Mammary epithelial cell (primary cell): ENCODE results near the gene TMEM135.

Experiments
- CTCF ChIP-seq, 2 donors: IDR thresholded peaks in 1 of 2; conservative IDR thresholded peaks in 1 of 2; 2 replicates each; pipeline ENCODE4 v1.5.1; 2011 to 2012; ENCODE audit warnings: inconsistent platforms in 2 of 2, low read length in 2 of 2, mild to moderate bottlenecking in 2 of 2, control low read depth in 1 of 2, low read depth in 1 of 2; ENCODE audit not compliant: insufficient read depth in 1 of 2; ENCODE audit errors: extremely low read depth in 1 of 2
- EZH2 ChIP-seq: IDR thresholded peaks from 2 replicates; pipeline ENCODE4 v1.6.1; 2012; ENCODE audit warnings: low read length, inconsistent platforms, borderline replicate concordance

DNA sequence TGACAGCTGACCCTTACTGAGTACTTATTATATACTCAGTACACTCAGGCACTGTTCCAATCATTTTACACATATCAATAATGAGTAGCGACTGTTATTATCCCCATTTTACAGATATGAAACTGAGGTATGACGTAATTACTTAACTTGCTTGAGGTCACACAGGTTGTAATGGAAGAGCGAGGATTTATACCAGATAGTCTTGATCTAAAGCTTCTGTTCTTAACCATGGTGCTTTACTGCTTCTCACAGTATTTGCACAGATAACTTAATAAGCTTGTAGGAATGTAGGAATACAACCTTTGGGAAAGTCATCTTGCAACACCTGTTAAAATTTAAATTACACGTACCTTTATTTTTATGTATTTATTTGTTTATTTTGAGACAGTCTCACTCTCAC, 31.7 kb upstream of the TMEM135 start:
- TF ChIP-seq CTCF (conservative IDR thresholded peaks at IDR 0.05 in 1 of 2, IDR thresholded peaks at IDR 0.05 in 1 of 2; ENCODE audit: extremely low read depth in 1 of 2, insufficient read depth in 1 of 2, low read depth in 1 of 2, low read length in 2 of 2) (no peak), EZH2 (no peak)
